Measurements from ENCODE around the gene EIF2B1. TPM values are rescaled to one million over a fixed set of nuclear protein-coding genes. Genes with fewer than 3 reads are reported as not detected.
A peak's percentile ranks its signal among the peaks of the same experiment; 100 is the strongest.

Gene EIF2B1
- polyA plus RNA-seq, 1 of the 3 experiments (the other 2 are of a cell fraction): 90.5 TPM

GRCh38 chr12:123633379-123634141, at the start of gene EIF2B1, which contains the start of gene GTF2H3 (continued):
- TF ChIP-seq RFX5 (IDR thresholded peaks at IDR 0.05; ENCODE audit: low read length) (no peak), USF2 (IDR thresholded peaks at IDR 0.05; ENCODE audit: borderline replicate concordance, low read depth, low read length) (no peak), SIN3A (IDR thresholded peaks at IDR 0.05; ENCODE audit: borderline replicate concordance, low read depth, low read length) (peak; percentile 97), GABPA (IDR thresholded peaks at IDR 0.05; ENCODE audit: low read depth) (peak; percentile 100), ZBTB33 (IDR thresholded peaks at IDR 0.05; ENCODE audit: borderline replicate concordance, low read depth) (0 out of 2 replicates have a peak, but pooled peaks have one; percentile 40), IRF3 (IDR thresholded peaks at IDR 0.05; ENCODE audit: low read depth, low read length) (no peak), TCF12 (IDR thresholded peaks at IDR 0.05) (peak; percentile 25; the same call in 1 of the 2 replicates)

GRCh38 chr12:123681605-123682004, 48.1 kb upstream of the EIF2B1 start:
- ChIA-PET CTCF (no interaction called here), POLR2A (no interaction called here)
- Histone ChIP-seq H2AFZ (ENCODE audit: low read depth) (no peak overlapping the region), H3K4me3 (ENCODE audit: low read depth in 2 of 2, low read length in 1 of 2) (no peak overlapping the region), H3K9me2 (no peaks in the 10 kb centered on the region), H3K4me1 (ENCODE audit: control insufficient read depth in 1 of 2, insufficient read depth in 2 of 2, low read depth in 1 of 2, low read length in 1 of 2) (no peaks in the 10 kb centered on the region), H3K36me3 (replicated peaks in 1 of 2; ENCODE audit: control insufficient read depth in 1 of 2, insufficient read depth in 2 of 2, low read length in 1 of 2) (peaks cover 0 to 26% of the 10 kb centered on the region in 2 experiments), H4K20me1 (ENCODE audit: insufficient read depth) (no peaks in the 10 kb centered on the region), H3K27me3 (ENCODE audit: insufficient read depth) (no peaks in the 10 kb centered on the region), H3K4me2 (no peak overlapping the region), H3F3A (replicated peaks; ENCODE audit: insufficient read depth) (no peaks in the 10 kb centered on the region), H3K79me2 (ENCODE audit: insufficient read depth) (no peaks in the 10 kb centered on the region), H3K9me3 (no peaks in the 10 kb centered on the region), H3K27ac (ENCODE audit: low read depth in 2 of 2, low read length in 1 of 2) (no peak overlapping the region), H3K9ac (no peak overlapping the region)
- 91% methylated on average over 2 of the region's 2 CpGs for WGBS (ENCODE audit: low lambda C conversion rate)
- no peak for TF ChIP-seq SIN3A (IDR thresholded peaks at IDR 0.05; ENCODE audit: borderline replicate concordance, low read depth, low read length)
- no peak for TF ChIP-seq TCF12 (IDR thresholded peaks at IDR 0.05)
- TF ChIP-seq ELF1 (IDR thresholded peaks at IDR 0.05): no peak
- TF ChIP-seq FOXM1 (IDR thresholded peaks at IDR 0.05; ENCODE audit: low read depth): no peak
- TF ChIP-seq MAX (IDR thresholded peaks at IDR 0.05; ENCODE audit: low read depth): no peak
- TF ChIP-seq EZH2phosphoT487 (IDR thresholded peaks at IDR 0.05; ENCODE audit: borderline replicate concordance, low read depth): no peak
- no peak for TF ChIP-seq EP300 (IDR thresholded peaks at IDR 0.05; ENCODE audit: borderline replicate concordance in 1 of 2, low read depth in 1 of 2, low read length in 1 of 2)
- no peak for TF ChIP-seq USF1 (IDR thresholded peaks at IDR 0.05; ENCODE audit: borderline replicate concordance, low read depth)
- TF ChIP-seq FOSL2 (IDR thresholded peaks at IDR 0.05; ENCODE audit: borderline replicate concordance, low read depth): no peak
- TF ChIP-seq MEF2A (IDR thresholded peaks at IDR 0.05; ENCODE audit: borderline replicate concordance, low read depth): no peak
- no peak for TF ChIP-seq YY1 (IDR thresholded peaks at IDR 0.05; ENCODE audit: low read depth)
- no peak for TF ChIP-seq RXRA (IDR thresholded peaks at IDR 0.05; ENCODE audit: borderline replicate concordance, low read depth)
- no peak for DNase-seq
